GM12874 (cell line): ENCODE data around the gene DDX20.

Experiments
- TF ChIP-seq, protein P1 (sequence below): IDR thresholded peaks from 2 replicates; pipeline ENCODE4 v1.5.1; 2011; ENCODE audit warnings: low read depth, mild to moderate bottlenecking, control low read depth, low read length, moderate library complexity; ENCODE audit not compliant: insufficient read depth

Gene DDX20

DNA sequence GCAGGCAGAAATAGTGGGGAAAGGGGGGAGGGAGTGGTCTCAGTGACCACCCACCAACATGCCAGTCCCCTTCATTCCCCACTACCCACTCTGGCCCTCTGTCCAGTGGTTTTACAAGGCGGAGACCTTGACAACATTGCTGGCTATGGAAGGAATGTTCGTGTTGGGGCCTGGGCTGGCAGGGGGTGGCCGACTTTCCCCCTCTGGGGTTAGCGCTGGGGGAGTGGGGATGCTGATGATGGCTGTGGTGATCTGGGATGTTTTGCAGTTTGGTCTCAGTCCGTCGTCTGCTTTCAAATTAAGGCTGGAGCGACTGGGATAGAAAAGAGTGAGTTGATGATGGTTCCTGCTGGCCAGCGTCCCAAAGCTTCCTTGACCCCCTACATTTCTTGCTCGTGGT lies 20.3 kb downstream of the DDX20 start:
- TF ChIP-seq, protein P1, sequence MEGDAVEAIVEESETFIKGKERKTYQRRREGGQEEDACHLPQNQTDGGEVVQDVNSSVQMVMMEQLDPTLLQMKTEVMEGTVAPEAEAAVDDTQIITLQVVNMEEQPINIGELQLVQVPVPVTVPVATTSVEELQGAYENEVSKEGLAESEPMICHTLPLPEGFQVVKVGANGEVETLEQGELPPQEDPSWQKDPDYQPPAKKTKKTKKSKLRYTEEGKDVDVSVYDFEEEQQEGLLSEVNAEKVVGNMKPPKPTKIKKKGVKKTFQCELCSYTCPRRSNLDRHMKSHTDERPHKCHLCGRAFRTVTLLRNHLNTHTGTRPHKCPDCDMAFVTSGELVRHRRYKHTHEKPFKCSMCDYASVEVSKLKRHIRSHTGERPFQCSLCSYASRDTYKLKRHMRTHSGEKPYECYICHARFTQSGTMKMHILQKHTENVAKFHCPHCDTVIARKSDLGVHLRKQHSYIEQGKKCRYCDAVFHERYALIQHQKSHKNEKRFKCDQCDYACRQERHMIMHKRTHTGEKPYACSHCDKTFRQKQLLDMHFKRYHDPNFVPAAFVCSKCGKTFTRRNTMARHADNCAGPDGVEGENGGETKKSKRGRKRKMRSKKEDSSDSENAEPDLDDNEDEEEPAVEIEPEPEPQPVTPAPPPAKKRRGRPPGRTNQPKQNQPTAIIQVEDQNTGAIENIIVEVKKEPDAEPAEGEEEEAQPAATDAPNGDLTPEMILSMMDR, result no peak

DNA sequence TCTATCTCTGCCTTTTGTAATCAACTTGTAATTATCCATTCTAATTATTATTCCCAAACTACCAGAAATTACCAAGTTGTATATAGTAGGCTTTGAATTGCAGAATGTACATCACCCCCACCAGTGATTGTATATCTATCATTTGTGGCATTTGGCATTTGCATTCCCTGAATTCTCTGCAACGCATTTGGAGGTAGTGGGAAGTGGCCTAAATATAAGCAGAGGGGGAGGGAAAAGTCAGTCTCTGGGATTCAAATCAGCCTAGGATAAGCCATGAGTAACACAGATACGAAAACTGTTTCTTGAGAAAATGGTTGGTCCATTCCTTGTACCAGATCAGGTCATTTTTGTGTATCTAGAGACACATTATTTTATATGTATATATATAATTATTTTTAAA lies 20.7 kb downstream of the DDX20 start:
- TF ChIP-seq, protein P1, result no peak

DNA sequence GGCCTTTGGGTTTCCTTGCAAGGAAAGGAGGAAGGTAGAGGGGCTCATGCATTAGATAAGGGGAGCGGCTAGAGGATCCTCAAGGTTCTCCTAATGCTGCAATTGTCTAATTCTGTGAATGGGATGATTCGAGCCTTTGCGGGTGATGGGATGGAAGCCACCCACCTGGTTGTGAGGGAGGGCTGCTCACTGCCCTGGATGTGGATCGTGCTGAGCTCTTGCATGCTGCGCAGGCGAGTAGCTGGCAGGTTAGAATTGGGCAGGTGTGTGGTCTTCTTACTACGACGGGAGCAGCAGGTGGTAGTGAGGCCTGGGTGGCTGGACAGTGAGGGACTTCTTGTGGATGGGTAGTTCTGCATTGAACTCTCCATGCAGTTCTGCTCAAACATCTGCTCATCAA lies 21.2 kb downstream of the DDX20 start:
- TF ChIP-seq, protein P1, result no peak

DNA sequence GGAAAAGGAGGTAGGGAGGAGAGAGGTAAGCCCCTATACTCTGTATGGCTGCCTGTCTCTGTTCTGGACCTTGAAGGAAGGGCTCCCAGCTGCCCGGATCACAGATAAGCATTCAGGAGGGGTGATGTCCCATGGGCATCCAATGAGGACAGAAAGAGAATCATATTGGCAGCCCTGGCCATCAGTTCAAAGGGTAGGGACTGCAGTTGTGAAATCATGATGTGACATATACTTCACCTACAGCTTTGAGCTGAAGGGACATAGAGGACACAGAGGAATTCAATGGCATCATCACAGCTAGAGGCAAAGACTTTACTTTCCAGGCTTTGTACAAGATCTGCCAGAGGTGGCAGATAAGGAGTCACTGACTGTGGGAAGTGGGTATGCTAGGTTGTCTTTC lies 21.6 kb downstream of the DDX20 start:
- TF ChIP-seq, protein P1, result no peak

DNA sequence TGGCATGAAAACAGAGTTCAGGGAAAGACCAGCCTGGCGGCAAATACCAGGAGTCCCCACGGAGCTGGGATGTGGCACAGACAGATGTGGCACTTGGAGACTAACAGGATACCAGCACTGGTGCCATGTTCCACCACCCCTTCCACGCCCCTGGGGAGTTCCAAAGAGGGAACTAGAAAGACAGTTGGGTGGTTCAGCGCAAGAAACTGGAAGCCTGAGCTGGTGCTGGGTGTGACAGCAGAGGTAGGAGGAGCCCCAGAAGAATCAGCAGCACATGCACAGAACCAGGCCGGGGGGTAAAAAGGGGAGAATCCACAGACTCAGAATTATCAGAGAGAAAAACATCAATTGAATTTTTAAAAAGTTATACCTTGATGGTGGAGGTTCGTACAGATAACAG lies 22.4 kb downstream of the DDX20 start:
- TF ChIP-seq, protein P1, result no peak

DNA sequence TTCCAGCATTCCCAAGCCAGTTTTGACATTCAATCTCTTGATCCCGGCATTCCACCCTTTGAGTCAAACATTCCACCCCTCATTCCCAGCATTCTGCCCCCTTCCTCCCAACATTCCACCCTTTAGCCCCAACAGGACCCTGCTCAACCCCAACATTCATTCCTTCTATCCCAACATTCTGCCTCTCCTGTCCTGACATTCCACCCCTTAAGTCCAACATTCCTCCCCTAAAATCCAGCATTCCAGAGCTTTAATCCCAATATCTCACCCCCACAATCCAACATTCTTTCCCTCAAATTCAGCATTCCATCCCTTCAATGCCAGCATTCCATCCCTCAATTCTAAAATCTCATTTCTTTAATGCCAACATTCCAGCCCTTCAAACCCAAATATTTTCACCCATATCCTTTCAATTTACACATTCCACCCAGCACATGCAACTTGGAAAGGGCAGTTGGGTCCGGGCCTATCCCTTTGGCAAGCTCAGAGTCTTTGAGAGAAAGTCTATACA lies 22.9 kb downstream of the DDX20 start:
- TF ChIP-seq, protein P1, result no peak

DNA sequence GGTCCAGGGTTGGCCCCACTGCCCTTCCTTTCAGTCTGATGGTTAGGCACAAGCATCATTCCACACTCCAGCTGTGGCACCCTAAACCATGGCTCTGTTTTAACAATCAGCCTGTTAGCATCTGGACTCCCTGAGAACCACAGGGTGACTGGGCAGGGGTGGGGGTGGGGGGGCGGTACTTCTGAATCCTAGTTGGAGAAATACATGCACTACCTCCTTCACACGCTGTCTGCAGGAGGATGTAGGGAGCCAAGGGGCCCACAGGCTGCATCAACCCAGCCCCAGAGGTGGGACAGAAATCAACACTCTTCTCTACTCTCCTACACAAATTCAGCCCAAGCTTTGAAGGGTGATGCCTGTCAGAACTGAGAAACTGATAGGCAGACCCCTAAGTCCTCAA lies 23.8 kb downstream of the DDX20 start:
- TF ChIP-seq, protein P1, result no peak
